CD4-positive, alpha-beta T cell treated with Interleukin-2 at 100 ng/mL for 4 hours (primary cell): ENCODE measurements around the gene SIRPB2.

ENCODE experiments used
- DNase-seq: peaks from one replicate; pipeline ENCODE4 v3.0.0-alpha.2; 2020; ENCODE audit warnings: low spot score

The SIRPB2 gene

DNA sequence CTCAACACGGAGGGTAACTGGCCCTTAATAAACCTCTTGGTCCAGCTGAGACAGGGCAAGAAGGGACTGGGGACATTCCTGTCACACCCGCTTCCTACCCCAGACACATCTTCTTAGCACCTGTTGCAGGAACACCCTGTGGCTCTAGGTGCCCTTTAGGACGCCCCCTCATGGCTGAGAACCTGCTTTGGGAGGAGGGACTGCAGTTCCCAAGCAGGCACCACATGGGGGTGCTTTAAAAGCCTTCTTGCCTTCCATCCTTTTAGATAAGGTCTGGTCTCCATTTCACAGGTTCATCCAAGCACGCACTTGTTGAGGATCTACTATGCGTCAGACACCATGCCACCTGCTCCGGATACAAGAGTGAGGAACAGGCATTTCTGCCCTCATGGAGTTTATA lies 51.2 kb downstream of the SIRPB2 start:
- DNase-seq = no peak

DNA sequence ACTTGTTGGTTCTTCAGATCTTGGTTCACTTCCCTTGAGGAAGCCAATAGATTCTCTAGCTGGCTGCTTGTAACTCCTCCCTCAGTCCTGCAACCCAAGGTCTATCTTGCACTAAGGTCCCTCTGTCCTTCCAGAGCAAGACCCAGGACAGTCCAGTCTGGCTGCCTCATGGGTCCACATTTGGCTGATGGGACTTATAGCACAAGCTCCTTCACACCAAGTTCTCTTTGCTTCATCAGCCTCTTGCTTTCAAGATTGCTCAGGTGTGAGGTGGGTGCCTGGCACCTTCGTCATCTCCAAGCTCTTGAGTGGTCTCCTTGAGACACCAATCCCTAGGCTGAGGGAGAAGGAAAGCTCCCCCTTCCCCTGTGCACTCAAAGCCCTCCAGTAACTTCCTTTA lies 52.9 kb downstream of the SIRPB2 start:
- DNase-seq = no peak

DNA sequence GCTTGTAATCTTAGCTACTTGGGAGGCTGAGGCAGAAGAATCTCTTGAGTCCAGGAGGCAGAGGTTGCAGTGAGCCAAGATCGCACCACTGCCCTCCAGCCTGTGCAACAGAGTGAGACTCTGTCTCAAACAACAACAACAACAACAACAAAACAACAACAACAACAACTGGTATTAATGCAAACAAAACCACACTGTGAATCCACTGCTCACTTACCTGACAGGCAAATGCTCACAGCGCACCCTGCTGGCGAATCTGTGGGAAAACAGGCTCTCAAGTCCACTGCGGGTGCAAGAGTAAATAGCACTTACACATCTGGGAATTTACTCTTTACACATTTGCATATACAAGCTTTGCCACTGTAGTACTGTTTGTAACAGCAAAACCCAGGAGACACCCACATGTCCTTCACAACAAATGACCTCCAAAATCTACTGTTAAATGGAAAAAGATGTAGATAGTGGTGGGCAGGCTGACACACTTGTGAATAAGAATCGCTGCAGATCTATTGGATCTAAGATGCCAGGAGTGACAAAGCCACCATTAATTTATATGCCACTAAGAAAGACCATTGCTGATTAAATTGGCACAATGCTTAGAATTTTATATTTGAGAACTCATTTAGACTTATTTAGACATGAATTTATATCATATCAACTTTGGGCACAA lies 53.9 kb downstream of the SIRPB2 start:
- peak; percentile 82 for DNase-seq

DNA sequence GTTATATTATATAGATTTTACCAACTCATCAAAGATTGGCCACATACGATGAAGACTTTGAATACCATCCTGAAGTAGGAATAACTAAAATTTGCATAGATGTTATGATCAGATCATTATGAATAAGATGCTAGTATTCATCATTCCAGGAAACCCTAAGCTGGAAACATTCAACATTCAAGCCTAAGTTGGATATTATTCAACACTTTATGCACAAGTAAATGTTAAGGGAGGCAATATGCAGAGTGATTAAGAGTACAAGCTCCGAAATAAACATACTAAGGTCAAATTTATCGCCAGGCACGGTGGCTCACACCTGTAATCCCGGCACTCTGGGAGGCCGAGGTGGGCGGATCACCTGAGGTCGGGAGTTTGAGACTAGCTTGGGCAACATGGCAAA lies 55.0 kb downstream of the SIRPB2 start:
- no peak for DNase-seq

DNA sequence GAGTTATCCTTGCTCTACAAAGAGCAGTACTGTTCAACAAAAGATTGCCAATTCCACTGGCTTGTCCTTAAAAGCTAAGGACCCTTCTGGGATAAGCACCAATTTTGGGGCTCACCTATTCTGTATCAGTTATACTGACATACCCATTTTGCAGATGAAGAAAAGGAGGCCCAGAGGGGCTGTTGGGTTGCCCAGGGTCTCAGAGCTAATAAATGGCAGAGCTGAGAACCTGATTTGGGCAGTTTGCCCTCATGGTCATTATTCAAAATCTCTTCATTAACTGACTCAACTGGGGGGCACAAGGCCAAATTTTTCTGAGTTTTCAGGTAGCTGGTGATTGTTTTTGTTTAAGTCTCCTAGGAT lies 55.9 kb downstream of the SIRPB2 start:
- no peak for DNase-seq

DNA sequence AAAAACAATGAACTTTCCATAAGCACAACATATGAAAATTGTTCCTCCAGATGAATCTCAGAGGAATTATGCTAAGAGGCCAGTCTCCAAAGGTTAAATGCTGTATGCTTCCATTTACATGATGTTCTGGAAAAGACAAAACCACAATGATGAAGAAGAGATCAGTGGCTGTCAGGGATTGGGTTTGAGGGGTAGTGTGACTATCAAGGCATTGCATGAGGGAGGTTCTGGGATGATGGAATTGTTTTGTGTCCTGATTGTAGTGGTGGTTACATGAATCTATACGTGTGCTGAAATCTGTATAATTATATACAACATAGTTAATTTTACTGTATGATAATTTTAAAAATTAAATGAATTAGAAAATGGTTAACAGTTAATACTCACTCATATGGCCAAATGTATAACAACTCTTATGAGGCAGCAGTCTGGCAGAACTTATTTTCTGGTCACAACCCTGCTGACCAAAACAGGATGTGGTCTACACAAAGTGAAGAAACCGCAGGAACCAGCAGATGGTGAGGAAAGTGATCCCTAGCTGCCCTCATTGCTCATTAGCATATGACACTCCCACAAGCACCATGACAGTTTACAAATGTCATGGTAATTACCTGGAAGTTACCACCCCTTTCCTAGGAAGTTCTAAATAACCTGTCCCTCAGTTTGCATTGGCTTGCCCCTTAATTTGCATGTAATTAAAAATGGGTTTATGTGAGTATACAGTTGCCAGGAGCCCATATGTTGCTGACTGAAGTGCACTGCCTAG lies 56.5 kb downstream of the SIRPB2 start:
- peak; percentile 79 for DNase-seq

DNA sequence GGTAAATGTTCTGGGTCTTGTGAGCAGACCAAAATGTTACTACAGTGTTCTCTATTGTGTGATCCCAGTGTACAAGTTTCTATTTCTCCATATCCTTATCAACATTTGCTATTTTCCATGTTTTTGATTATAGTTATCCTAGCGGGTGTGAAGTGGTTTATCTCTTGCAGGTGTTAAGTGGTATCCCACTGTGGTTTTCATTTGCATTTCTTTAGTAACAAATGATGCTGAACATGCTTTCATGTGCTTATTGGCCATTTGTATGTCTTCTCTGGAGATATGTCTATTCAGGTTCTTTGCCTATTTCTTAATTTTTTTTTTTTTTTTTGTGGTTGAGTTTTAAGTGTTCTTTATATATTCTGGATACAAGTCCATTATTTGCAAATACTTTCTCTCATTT lies 60.1 kb downstream of the SIRPB2 start:
- DNase-seq = no peak

DNA sequence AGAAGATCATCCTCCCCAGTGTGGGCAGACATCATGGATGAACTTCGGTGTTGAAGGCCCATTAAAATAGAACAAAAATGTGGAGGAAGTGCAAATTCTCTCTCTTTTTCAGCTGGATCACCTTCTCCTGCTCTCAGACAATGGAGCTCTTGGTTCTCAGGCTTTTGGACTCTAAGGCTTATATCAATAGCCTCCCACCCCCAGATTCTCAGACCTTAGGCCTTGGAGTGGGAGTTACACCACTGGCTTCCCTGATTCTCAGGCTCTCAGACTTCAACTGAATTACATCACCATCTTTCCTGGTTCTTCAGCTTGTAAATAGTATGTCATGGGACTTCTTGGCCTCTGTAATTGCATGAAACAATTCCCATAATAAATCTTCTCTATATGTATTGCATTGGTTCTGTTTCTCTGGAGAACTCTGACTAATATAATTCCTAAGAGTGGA lies 61.2 kb downstream of the SIRPB2 start:
- no peak for DNase-seq

DNA sequence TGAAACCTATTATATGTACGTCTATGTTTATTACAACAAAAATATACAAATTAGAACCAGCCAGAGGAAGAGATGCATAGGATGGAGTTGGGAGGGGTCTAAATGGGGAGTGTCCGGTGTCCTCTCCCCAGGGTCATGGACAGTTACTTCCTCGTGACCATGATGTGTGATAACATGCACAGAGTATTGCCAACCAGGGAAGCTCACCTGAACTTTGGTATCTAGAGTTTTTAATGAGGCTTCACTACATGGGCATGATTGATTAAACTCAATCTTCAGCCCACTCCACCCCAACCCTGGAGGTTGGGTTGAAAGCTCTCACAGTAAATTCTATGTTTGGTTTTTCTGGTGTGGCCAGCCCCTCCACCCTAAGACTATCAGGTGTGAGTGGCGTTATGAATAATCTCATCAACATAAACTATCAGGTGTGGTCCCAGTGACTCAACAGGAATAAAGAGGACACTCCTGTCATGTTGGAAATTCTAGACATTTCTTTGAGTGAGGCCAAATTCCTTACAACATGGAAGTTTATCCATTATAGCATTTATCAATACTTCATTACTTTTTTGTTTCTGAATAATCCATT lies 62.0 kb downstream of the SIRPB2 start:
- no peak for DNase-seq

DNA sequence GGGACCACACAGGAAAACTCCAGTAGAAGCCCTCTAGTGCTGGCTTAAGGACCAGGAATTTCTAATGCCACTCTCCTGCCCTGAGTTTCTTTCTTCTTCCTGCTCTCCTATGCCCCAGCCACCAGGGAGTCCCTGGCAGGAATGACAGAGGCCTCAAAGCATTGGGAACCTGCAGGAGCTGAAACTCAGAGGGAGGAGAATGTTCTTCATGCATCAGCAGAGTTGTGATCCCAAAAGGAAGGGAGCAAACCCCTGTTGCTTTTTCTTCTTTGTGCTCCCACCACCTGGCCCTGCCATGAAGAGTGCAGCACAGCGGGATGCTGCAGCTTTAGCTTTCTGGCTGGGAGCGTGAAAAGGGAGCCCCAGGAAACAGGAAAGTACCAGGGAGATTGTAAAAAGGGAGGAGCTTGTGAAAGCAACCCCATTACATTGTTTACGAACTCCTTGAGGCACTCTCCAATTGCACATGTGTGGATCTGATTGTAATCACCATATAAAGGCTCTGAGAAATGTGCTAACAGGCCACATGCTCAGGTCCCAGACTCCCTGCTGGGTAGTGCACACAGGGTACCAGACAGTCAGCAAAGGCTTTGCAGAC lies 63.7 kb downstream of the SIRPB2 start:
- DNase-seq = no peak

DNA sequence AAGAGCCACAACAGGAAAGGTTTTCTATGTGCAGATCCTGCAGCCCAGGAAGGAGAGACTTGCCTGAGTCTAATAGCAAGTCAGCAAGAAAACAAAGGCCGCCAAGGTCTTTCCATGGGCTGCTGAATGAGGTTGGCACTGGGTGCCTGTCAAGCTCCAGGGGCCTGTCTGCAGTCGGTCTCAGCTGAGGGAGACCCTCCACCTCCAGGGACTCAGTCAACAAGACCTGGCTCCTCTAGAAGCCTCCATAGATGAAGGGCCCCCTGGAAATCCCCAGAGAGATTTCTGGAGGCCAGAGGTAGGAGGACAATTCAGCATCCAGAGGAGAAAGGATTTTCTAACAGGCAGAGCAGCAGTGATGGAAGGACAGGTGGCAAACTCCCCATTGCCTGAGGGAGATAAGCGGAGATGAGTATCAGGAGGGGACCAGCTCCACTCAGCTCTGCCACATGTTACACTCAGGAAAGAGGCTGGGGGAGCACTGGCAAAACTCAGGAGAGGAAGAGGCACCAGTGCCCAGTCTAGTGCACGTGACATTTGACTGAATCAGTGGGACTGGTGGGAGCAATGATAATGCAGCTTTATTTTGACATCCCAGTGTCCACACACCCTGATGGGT lies 64.9 kb downstream of the SIRPB2 start:
- no peak for DNase-seq
